PC-3 (cell line): ENCODE results near the gene ALDH5A1. TPM values are rescaled to one million over a fixed set of nuclear protein-coding genes. Genes with fewer than 3 reads are reported as not detected.
"Not testable (repeated sequence)": the region's sequence is repeated elsewhere in the genome, so short reads cannot be mapped to it uniquely, and the experiment has no call there.

Experiments
- ATAC-seq: fragments of 200-7000 bp; cut with Tn5 transposase; 2 replicates; pipeline ENCODE4 v1.9.1; 2020; ENCODE audit warnings: mild to moderate bottlenecking, moderate library complexity
- BruUV-seq: library from RNA; stranded (reverse); fragments of 400-500 nt; replicated peaks from 2 replicates; lab custom pipeline; 2021; lab: Mats Ljungman, UMichigan
- CTCF ChIA-PET: fragments of 300-600 bp; sonication (Branson Sonifier 250); formaldehyde crosslinking; loops from one replicate; lab custom pipeline; 2022; ENCODE audit warnings: antibody characterized with exemption; lab: Charles Lee
- POLR2A ChIA-PET: fragments of 300-600 bp; sonication (Branson Sonifier 250); formaldehyde crosslinking; loops from one replicate; lab custom pipeline; 2022; ENCODE audit warnings: antibody characterized with exemption; ENCODE audit not compliant: unreplicated experiment; lab: Charles Lee
- DNase-seq: peaks from one replicate; pipeline ENCODE4 v3.0.0-alpha.2; 2015
- H2AFZ ChIP-seq: fragments of 300-600 bp; sonication (generic); 2 replicates; pipeline ENCODE4 v1.6.0; 2016; ENCODE audit warnings: antibody characterized with exemption, low read length
- H3F3A ChIP-seq: fragments of 300-600 bp; sonication (generic); one replicate; pipeline ENCODE4 v1.6.0; 2017; ENCODE audit warnings: antibody characterized with exemption, low read length, control low read depth, mild to moderate bottlenecking; ENCODE audit not compliant: unreplicated experiment
- H3K27ac ChIP-seq: fragments of 300-600 bp; sonication (generic); 2 replicates; pipeline ENCODE4 v1.5.1; 2016; ENCODE audit warnings: mild to moderate bottlenecking, low read length
- H3K27me3 ChIP-seq: fragments of 300-600 bp; sonication (generic); 2 replicates; pipeline ENCODE4 v1.6.1; 2016; ENCODE audit warnings: low read length, mixed read lengths
- H3K36me3 ChIP-seq: fragments of 300-600 bp; sonication (generic); 2 replicates; pipeline ENCODE4 v1.6.1; 2016; ENCODE audit warnings: low read depth, mixed run types, low read length, mixed read lengths
- H3K4me1 ChIP-seq: fragments of 300-600 bp; sonication (generic); 2 replicates; pipeline ENCODE4 v1.5.1; 2016; ENCODE audit warnings: low read length; ENCODE audit not compliant: insufficient read depth
- H3K4me2 ChIP-seq: fragments of 300-600 bp; sonication (generic); 2 replicates; pipeline ENCODE4 v1.6.0; 2016; ENCODE audit warnings: low read length
- H3K4me3 ChIP-seq: fragments of 300-600 bp; sonication (generic); 2 replicates; pipeline ENCODE4 v1.5.1; 2016; ENCODE audit warnings: mild to moderate bottlenecking, low read length, mixed read lengths
- H3K79me2 ChIP-seq: fragments of 300-600 bp; sonication (generic); 2 replicates; pipeline ENCODE4 v1.6.1; 2017; ENCODE audit warnings: low read length, mixed read lengths
- H3K9ac ChIP-seq: fragments of 300-600 bp; sonication (generic); 2 replicates; pipeline ENCODE4 v1.6.0; 2016; ENCODE audit warnings: mild to moderate bottlenecking, low read length
- H3K9me2 ChIP-seq: fragments of 300-600 bp; sonication (generic); replicated peaks from 2 replicates; pipeline ENCODE4 v1.6.1; 2016; ENCODE audit warnings: mixed run types, low read length, mixed read lengths
- H3K9me3 ChIP-seq: fragments of 300-600 bp; sonication (generic); 2 replicates; pipeline ENCODE4 v1.6.1; 2016; ENCODE audit warnings: low read length, mixed read lengths
- H4K20me1 ChIP-seq: fragments of 300-600 bp; sonication (generic); 2 replicates; pipeline ENCODE4 v1.6.1; 2016; ENCODE audit warnings: low read length, mixed read lengths
- CTCF ChIP-seq: fragments of 300-600 bp; sonication (generic); conservative IDR thresholded peaks from 2 replicates; pipeline ENCODE4 v1.5.1; 2017; ENCODE audit warnings: antibody characterized with exemption, low read depth, mild to moderate bottlenecking, low read length
- EZH2 ChIP-seq: fragments of 300-600 bp; sonication (generic); IDR thresholded peaks from one replicate; pipeline ENCODE4 v1.6.1; 2017; ENCODE audit warnings: antibody characterized with exemption, mild to moderate bottlenecking, low read length; ENCODE audit not compliant: unreplicated experiment
- EZH2phosphoT487 ChIP-seq: fragments of 300-600 bp; sonication (generic); IDR thresholded peaks from 2 replicates; pipeline ENCODE4 v1.6.1; 2018; ENCODE audit warnings: mild to moderate bottlenecking, antibody characterized with exemption, low read length, borderline replicate concordance
- intact Hi-C: fragments of 100-400 bp; cut with micrococcal nuclease; formaldehyde crosslinking; loops from 2 replicates; pipeline ENCODE4 v1.9.0; 2023
- total RNA-seq: library from RNA; depleted of rRNA; stranded (reverse); fragments of >200 nt; gene quantifications from 2 replicates; pipeline ENCODE4 v1.2.3, GENCODE V29; 2014

The ALDH5A1 gene
- total RNA-seq, 1 experiment from 2014 or later, result 11.9 TPM

GRCh38 chr6:24506814-24507520 is 12.2 kb downstream of the ALDH5A1 start:
- Histone ChIP-seq H3K36me3 (0 out of 2 replicates have a peak, but pooled peaks cover 6% of the 10 kb centered on the region), H3K27me3 (no peaks in the 10 kb centered on the region), H3K79me2 (no peaks in the 10 kb centered on the region), H3K27ac (no peak overlapping the region), H3K9me2 (no peaks in the 10 kb centered on the region), H3K4me3 (no peak overlapping the region), H2AFZ (no peak overlapping the region), H3K4me1 (peaks cover 13% of the 10 kb centered on the region; the same call in 1 of the 2 replicates), H3K4me2 (no peak overlapping the region), H3K9ac (no peak overlapping the region), H4K20me1 (no peaks in the 10 kb centered on the region), H3F3A (no peaks in the 10 kb centered on the region), H3K9me3 (no peaks in the 10 kb centered on the region)
- intact Hi-C loops, result no loop called here
- TF ChIP-seq EZH2 (no peak), EZH2phosphoT487 (no peak), CTCF (no peak)
- ChIA-PET POLR2A (no interaction called here), CTCF (no interaction called here)
- no peak for ATAC-seq
- no peak for DNase-seq
- no TSS peak for BruUV-seq

- H3K79me2 ChIP-seq, ATAC-seq, H2AFZ ChIP-seq, H3K36me3 ChIP-seq, H3K4me1 ChIP-seq, H3K9ac ChIP-seq, H3K9me2 ChIP-seq, H3K9me3 ChIP-seq, H3K27ac ChIP-seq, H3K4me2 ChIP-seq, intact Hi-C loops, H4K20me1 ChIP-seq, CTCF ChIA-PET, POLR2A ChIA-PET, H3K4me3 ChIP-seq, DNase-seq, H3F3A ChIP-seq, BruUV-seq, H3K27me3 ChIP-seq: not testable (repeated sequence)
These were observed 17.2 kb downstream of the ALDH5A1 start for GRCh38 chr6:24511976-24512375.

GRCh38 chr6:24513602-24514001 is 18.8 kb downstream of the ALDH5A1 start:
- Histone ChIP-seq H3K27ac (no peak overlapping the region), H3K9me3 (no peaks in the 10 kb centered on the region), H2AFZ (no peak overlapping the region), H3K9ac (no peak overlapping the region), H3K27me3 (no peaks in the 10 kb centered on the region), H3K79me2 (no peaks in the 10 kb centered on the region), H3K36me3 (no peaks in the 10 kb centered on the region), H3K4me2 (no peak overlapping the region), H3F3A (no peaks in the 10 kb centered on the region), H3K9me2 (no peaks in the 10 kb centered on the region), H4K20me1 (no peaks in the 10 kb centered on the region), H3K4me3 (no peak overlapping the region), H3K4me1 (no peaks in the 10 kb centered on the region)
- TF ChIP-seq CTCF, result no peak
- TF ChIP-seq EZH2phosphoT487, result no peak
- TF ChIP-seq EZH2, result no peak
- BruUV-seq, result no TSS peak
- intact Hi-C loops, result no loop called here
- ATAC-seq (no peak), DNase-seq (no peak)
- ChIA-PET CTCF (no interaction called here), POLR2A (no interaction called here)
